GM18909 (cell line): ENCODE measurements around the gene MAGI2.

ENCODE experiments used
- ATAC-seq: cut with Tn5 transposase; IDR thresholded peaks from one replicate; pipeline ENCODE4 v1.9.1; 2021; ENCODE audit warnings: mild to moderate bottlenecking; ENCODE audit not compliant: unreplicated experiment, poor library complexity

MAGI2 gene

GRCh38 chr7:79453558-79454360 lies at the start of gene MAGI2:
Gene MAGI2, minus strand, starts transcription at chr7:79453667. Its CDS starts 347 bp downstream, at chr7:79453320.
- no peak for ATAC-seq

DNA sequence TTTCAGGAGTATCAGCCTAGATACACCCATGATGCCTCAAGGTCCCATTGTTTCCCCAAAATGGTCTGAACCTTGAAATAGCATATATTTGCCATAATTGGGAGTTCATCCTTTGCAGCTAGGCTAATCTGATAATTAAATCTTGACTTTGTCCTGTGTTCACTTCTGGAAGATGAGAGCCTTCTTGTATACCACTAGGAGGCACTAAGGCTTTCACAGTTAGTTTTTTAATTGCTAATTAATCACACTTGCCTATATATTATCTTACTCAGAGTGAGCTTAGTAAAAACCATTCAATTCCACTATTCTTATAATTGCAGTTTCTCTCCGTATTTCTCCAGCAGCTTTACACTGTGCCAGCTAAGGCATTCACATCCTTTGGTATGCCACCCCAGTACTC lies 48.7 kb upstream of the MAGI2 start:
- no peak for ATAC-seq

DNA sequence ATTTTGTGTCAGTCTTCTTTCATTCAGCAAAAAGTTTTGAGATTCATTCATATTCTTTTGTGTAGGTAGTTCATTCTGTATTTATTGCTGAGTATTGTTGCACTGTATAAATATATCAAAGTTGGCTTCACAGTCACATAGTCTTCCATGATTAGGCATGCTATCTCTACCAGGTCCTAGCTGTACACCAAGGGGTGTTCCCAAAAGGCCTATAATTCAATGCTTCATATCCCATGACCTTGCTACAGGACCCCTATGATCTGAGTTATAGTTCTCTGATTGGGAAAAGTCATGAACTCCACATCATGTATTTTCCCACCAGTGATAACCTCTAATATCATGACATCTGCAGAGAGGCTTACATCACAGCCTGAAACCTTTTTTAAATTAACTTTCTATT lies 47.3 kb upstream of the MAGI2 start:
- no peak for ATAC-seq

DNA sequence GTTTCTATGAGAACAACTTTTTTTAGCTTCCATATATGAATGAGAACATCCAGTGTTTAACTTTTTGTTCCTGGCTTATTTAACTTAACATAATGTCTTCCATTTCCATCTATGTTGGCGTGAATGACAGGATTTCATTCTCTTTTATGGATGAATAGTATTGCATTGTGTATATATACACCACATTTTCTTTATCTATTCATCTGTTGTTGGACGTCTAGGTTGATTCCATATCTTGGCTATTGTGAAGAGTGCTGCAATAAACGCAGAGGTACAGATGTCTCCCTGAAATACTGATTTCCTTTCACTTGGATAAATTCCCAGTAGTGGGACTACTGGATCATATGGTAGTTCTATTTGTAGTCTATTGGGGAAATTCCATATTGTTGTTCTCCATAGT lies 44.3 kb upstream of the MAGI2 start:
- ATAC-seq, result no peak

DNA sequence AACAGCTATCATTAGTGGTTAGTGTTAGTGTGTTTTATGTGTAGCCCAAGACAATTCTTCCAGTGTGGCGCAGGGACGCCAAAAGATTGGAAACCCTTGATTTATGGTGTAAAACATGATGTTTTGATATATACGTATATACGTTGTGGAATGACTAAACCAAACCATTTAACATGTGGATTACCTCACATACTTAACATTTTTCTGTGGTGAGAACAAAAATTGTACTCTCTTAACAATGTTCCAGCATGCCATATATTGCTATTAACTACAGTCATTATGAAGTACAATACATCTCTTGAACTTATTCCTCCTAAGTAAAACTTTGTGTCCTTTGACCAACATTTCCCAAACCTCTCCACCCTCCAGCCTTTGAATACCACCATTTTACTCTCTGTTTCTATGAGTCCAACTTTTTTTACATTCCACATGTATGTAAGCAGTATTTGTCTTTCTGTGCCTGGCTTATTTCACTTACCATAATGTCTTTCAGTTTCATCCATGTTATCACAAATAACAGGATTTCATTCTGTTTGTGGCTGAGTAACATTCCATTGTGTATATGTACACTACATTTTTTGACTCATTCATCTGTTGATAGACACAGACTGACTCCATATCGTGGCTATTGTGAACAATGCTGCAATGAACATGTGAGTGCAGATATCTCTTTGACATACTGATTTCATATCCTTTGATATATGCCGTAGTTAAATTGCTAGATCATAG lies 42.2 kb upstream of the MAGI2 start:
- no peak for ATAC-seq

GRCh38 chr7:79494046-79494445 lies 40.6 kb upstream of the MAGI2 start:
- ATAC-seq, result no peak

DNA sequence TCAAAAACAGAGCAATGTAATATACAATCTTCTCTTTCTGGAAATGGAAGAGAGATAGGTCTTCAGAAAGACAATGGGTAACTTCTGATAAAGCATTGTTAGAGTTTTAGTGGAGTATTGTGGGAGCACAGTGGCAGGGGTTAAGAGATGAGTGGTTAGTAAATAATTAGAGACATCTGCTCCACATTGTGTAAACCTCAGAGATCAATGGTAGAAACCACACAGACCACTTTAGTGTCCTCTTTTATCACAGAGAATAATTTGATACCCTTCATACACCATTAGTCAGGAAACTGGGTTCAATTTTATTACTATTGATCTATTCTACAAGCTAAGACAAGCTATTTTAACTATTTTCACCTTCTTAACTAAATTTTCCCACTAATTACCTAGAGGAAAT lies 35.9 kb upstream of the MAGI2 start:
- no peak for ATAC-seq

GRCh38 chr7:79478386-79478785 lies 24.9 kb upstream of the MAGI2 start:
- no peak for ATAC-seq

- no peak for ATAC-seq
Observed at GRCh38 chr7:79475455-79475854, 22.0 kb upstream of the MAGI2 start.

- ATAC-seq, result no peak
Observed at GRCh38 chr7:79471699-79472098, 18.2 kb upstream of the MAGI2 start.

DNA sequence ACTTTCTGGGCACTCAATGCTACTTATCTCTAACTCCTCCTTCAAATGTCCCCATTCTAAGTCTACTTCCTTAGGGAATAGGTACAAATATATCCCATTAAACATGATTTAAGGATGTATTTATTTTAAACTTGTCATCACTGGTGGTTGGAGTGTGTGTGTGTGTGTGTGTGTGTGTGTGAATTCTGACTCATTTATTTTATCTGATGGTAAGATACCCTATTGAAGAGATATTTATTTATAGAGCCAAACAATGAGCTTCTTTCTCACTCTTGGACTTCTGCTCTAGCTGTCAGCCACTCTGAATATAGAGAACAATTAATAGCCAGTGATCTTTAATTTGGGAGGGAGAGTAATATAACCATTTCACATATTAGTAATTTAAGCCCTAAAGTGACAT lies 17.8 kb upstream of the MAGI2 start:
- ATAC-seq, result no peak

GRCh38 chr7:79465551-79465950 lies 12.1 kb upstream of the MAGI2 start:
- ATAC-seq, result no peak

DNA sequence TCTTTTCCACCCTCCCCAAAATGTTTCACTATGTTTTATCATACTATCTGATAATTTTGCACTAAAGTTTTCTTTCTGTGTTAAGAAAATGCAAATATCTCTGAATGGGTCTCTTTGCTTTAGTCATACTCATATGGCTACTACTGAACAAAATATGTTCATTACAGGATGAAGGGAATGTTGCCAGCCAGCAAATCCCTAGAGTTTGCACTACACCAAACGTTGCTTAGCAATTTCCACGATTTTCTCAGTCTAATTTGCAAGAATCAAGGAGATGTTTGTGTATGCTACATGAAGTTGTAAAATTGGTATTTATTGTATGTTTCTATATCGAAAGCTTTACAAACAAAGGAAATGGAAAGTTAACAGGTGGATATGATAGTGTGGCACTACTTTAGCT lies 10.6 kb upstream of the MAGI2 start:
- ATAC-seq, result no peak

GRCh38 chr7:79462390-79462789 lies 8.9 kb upstream of the MAGI2 start:
- ATAC-seq, result no peak

- ATAC-seq, result no peak
Observed at GRCh38 chr7:79461660-79462059, 8.2 kb upstream of the MAGI2 start.

DNA sequence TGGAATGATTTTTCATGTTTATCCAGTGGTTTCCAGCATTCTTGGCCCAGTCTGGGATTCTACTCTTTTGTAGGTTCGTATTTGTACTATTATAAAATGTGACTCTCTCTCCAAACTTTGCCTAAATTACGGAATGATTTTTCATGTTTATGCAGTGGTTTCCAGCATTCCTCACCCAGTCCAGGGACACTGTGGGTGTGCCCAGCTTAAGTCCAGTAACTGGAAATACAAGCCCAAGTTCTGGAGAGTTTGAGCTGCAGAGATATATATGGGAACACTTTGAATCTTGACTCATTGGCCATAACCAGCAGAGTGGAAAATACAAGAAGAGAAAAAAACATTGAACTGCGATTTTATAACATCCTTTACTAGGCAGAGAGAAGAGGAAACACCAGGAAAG lies 5.9 kb upstream of the MAGI2 start:
- ATAC-seq, result no peak

DNA sequence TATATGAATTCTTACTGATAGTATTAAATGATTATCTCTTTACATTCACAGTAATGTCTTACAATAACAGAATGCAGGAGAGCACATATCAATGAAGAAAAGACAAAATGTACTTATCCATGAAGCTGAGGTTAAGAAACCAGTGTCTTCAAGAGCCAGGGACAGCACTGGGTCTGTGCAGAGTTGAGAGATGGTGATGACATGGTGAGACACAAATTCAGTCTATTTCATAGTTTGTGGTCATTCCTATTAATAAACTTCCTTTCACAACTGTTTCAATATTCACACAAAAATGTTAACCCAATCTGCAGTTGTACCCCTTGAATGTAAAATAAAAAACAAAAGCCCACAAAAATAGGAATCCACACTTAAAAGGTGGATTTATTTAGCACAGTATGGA lies 5.3 kb upstream of the MAGI2 start:
- no peak for ATAC-seq

DNA sequence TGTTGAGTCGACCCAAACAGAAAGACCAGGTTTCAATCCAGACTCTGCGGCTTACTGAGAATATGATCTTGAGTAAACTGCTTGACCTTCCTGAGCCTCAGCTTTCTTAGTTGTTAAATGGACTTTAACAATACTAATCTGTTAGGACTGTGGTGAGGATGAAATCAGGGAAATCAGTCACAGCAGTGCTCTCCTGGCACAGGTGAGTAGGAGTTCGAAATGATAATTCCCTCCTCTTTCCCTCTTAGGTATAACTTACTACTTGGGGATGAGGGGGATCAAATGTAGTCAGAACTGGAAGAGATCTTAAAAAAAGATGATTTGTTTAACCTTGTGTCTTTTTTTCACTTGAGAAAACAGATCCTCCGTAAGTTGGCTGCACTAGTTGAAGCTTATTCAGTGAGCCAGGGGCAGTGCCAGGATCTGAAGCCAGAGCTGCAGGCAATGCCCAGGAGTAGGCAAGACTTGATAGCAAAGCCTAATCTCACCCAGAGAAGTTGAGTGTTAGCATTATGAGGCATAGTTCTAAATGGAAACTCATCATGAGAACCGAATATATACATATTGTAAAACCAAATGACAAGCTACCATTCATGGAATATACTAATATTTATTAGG lies 1.8 kb upstream of the MAGI2 start:
- no peak for ATAC-seq

DNA sequence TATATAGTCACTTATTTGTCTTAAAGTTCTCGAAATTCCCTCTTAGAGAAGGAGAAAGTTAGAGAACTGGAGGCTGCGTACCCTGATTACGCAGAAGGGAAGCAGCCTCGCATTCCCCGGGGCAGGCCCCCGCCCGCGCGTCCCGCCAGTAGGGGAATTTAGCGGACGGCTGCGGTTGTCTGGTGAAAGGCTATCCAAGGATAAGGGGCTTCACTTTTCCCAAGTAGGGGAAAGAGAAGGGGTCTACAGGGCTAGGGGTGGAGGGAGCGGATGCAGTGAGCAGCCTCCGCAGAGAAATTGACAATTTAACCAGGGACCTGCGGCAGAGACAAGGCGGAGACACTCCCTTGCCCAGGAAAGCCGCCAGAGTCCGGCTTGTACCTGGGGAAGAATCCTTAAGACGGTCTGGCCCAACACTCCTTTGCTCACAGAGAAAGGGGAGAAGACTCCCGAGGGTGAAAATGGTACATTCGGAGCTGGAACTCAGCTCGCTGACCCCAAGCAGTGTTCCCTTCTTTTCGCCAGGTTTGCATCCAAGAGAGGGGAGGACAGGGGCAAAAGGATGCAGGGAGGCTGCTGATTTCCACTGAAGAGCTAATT lies 994 bp upstream of the MAGI2 start:
- no peak for ATAC-seq

GRCh38 chr7:79453266-79453557 lies 255 bp downstream of the MAGI2 start:
- ATAC-seq, result no peak
